Activated naive CD4-positive, alpha-beta T cell treated with anti-CD3 and anti-CD28 coated beads for 36 hours (primary cell): ENCODE data around the gene KCTD1. TPM values are rescaled to one million over a fixed set of nuclear protein-coding genes. Genes with fewer than 3 reads are reported as not detected.

Experiments
- CTCF ChIA-PET: fragments of 350-600 bp; sonication (Branson Sonifier 250); formaldehyde crosslinking; loops from one replicate; lab custom pipeline; 2021; ENCODE audit warnings: antibody characterized with exemption; lab: Charles Lee
- DNase-seq: peaks from one replicate; pipeline ENCODE4 v3.0.0-alpha.2; 2020
- H3K27ac Mint-ChIP-seq: one replicate; pipeline ENCODE4 v1.8.0; 2021; ENCODE audit warnings: mild to moderate bottlenecking, mixed read lengths
- H3K27me3 Mint-ChIP-seq: one replicate; pipeline ENCODE4 v1.8.0; 2021; ENCODE audit warnings: low read depth, mixed read lengths
- H3K36me3 Mint-ChIP-seq: one replicate; pipeline ENCODE4 v1.8.0; 2021; ENCODE audit warnings: low read depth, mixed read lengths
- H3K4me1 Mint-ChIP-seq: one replicate; pipeline ENCODE4 v1.8.0; 2021; ENCODE audit warnings: low read depth, mixed read lengths
- H3K4me3 Mint-ChIP-seq: one replicate; pipeline ENCODE4 v1.8.0; 2021; ENCODE audit warnings: mild to moderate bottlenecking, moderate library complexity, mixed read lengths
- H3K9me3 Mint-ChIP-seq: one replicate; pipeline ENCODE4 v1.8.0; 2021; ENCODE audit warnings: mixed read lengths
- intact Hi-C: fragments of 100-400 bp; cut with micrococcal nuclease; formaldehyde crosslinking; loops from one replicate; pipeline ENCODE4 v1.15.1; 2023
- total RNA-seq, 2 experiments: library from RNA; stranded (reverse); gene quantifications; one replicate each; pipeline ENCODE4 v1.2.3, GENCODE V29; 2021

Gene KCTD1
- total RNA-seq, 2 experiments from 2014 or later = 1.7 to 1.9 TPM

DNA sequence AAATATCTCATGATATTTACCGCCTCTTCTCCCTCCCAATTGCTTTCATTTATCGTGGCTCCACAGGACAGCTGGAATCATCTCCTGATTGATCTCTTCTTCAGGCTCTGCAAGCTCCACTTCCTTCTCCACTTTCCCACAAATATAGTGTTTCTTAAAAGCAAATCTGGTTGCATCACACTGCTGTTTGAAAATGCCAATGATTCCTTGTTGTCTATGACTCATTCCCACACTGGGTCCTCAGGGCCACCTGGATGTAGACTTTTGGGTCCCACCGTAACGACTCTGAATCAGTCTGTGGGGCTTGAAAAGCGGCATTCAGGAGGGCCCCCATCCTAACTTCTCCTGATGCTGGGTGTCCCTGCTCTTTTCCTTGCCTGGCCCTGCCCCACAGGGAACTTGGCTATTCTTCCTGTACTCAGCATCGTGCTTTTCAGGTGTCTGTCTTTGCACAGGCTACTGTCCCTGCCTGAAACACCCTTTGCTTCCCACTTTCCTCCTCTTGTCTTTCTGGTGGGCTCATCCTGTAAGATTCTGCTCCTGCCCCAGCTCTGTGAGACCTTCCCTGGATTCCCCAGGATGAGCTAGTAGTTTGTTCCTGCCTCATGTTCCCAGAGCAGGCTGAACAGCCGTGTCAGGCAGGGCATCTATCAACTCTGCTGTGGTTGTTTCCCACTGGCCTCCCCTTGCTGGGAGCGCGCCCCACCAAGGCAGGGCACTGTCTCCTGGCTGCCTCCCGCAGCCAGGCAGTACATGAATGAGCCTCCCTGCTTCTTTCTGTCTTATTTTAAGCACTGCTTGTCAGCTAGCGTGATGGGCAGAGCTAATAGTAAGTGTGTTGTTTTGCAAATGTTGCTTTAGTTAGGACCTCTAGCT, 111.9 kb downstream of the KCTD1 start:
- CTCF ChIA-PET = no interaction called here
- Mint-ChIP-seq H3K4me3 (no peak overlapping the region), H3K36me3 (no peaks in the 10 kb centered on the region), H3K27me3 (peaks cover 5% of the 10 kb centered on the region), H3K4me1 (no peaks in the 10 kb centered on the region), H3K9me3 (no peaks in the 10 kb centered on the region), H3K27ac (no peak overlapping the region)
- intact Hi-C loops = no loop called here
- no peak for DNase-seq

DNA sequence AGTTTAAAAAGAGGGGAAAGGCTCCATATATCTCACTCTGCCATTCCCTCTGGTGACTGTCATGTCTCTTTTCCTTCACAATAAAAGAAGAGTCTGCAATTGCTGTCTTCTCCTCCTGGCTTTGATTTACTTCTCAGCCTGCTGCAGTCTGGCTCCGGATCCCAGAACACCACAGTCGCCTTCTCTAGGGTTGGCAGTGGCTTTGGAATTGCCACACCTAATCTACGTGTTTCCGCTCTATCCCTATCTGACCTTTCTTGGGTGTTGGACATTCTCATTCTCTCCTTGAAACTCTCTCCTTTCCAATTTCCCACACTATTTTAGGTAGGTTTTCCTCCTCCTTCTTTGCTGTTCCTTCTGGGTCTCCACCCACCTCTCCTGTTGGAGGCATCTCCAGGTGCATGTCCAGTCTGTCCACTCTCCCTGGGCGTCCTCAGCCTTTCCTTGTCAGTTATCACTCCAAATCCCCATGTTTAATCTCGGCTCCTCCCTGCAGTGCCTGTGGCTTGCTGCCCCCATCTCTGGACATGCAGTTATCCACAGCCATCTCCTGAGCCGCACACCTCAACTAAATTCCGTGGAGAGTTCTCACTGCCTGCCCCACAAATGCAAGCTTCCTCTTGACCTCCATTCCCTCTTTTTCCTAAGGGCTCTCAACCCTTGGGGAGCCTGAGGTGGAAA, 112.8 kb downstream of the KCTD1 start:
- Mint-ChIP-seq H3K9me3 (no peaks in the 10 kb centered on the region), H3K27me3 (peaks cover 5% of the 10 kb centered on the region), H3K36me3 (no peaks in the 10 kb centered on the region), H3K27ac (no peak overlapping the region), H3K4me3 (no peak overlapping the region), H3K4me1 (no peaks in the 10 kb centered on the region)
- DNase-seq = no peak
- CTCF ChIA-PET = no interaction called here
- intact Hi-C loops = no loop called here

DNA sequence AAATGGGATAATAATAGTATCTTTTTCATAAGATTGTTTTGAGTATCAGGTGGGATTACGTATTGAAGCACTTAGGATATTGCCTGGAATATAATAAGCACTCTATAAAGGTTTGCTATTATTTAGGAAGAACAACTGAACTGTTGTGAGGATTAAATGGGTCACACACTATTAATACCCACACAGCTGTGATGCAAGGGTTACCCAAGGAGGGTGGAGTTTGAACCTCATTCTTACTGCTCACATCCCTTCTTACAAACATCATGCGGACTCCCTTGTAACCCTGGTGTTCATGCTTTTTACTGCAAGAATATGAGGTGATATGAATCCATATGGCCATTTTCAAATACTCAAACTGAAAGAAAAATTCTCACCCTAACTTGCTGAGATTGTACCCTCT, 113.5 kb downstream of the KCTD1 start:
- CTCF ChIA-PET = no interaction called here

DNA sequence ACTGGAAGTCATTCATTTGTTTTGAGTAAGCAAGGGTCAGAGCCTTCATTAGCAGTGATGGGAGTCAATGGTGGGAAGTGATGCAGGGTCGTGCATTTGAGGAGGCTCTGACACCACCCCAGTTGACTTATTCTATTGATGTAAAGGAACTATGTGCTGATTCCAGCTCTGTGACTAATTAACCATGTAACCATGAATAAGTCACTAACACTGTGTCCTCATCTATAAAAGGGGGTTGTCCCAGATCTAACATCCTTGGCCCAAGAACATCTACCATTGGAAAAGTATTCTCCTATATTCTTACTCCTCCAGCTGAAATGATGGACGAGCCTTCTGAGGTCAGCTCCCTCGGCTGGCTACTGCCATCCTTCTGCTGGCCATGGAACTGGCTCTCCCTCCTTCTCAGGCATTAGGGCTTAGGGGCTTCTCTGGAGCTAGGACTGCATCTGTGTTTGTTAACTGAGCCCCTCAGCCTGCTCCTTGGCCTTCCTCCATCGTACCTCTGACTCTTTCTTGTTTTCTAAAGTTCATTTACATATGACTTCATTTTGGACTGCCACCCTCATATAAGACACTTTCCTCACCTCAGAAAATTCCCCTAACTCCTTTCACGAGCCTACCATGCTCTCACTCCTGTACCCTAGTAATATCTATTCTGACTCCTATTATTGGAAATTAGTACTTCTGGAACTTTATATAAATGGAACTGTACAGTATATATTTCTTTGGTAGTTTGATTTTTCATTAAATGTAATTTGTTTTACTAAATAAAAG, 115.5 kb downstream of the KCTD1 start:
- Mint-ChIP-seq H3K4me1 (no peaks in the 10 kb centered on the region), H3K27me3 (peaks cover 5% of the 10 kb centered on the region), H3K27ac (no peak overlapping the region), H3K4me3 (no peak overlapping the region), H3K36me3 (no peaks in the 10 kb centered on the region), H3K9me3 (no peaks in the 10 kb centered on the region)
- intact Hi-C loops = no loop called here
- CTCF ChIA-PET = interaction anchor here (0.6 kb wide), 1 partner anchor 439 kb away, joined by 3 read pairs; no protein-coding TSS in a partner anchor
- DNase-seq = no peak

More for the DNA sequence above, 113.5 kb downstream of the KCTD1 start:
- Mint-ChIP-seq H3K36me3 (no peaks in the 10 kb centered on the region), H3K27ac (no peak overlapping the region), H3K27me3 (peaks cover 5% of the 10 kb centered on the region), H3K4me1 (no peaks in the 10 kb centered on the region), H3K9me3 (no peaks in the 10 kb centered on the region), H3K4me3 (no peak overlapping the region)
- DNase-seq = no peak
- intact Hi-C loops = no loop called here

DNA sequence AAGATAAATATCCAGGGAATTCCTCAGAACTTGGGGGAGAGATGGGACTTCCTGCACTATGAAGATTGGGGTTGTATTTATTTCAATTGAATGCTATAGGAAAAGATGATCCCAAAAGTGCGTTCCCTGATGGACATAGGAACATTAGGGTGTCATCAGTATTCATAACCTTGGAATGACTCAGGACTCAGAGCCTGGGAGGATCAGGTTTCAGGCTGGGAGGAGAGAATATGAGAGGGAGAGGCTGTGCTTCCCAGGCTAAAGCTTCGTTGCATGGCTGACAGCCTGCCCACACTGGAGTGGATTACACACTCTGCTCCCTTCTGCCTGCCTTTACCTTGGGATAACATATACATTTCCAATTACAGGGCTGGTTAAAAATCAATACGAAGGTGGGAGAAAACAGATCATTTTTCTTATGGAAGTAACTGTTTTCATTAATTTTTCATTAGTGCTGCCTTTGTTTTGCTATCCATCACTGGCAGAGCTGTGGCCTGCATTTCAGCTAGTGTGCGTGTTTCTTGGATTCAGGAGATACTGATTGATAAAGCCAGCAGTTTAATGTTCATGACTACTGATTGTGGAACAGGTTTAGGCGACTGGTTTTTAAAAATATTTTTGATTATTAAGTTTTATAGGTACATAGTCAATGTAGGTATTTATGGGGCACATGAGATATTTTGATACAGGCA, 118.7 kb downstream of the KCTD1 start:
- H3K4me3 Mint-ChIP-seq = no peak overlapping the region
- DNase-seq = no peak
- H3K4me1 Mint-ChIP-seq = no peaks in the 10 kb centered on the region
- intact Hi-C loops = no loop called here
- H3K36me3 Mint-ChIP-seq = no peaks in the 10 kb centered on the region
- no peaks in the 10 kb centered on the region for H3K9me3 Mint-ChIP-seq
- H3K27me3 Mint-ChIP-seq = peaks cover 3% of the 10 kb centered on the region
- CTCF ChIA-PET = interaction anchor here (0.5 kb wide), 1 partner anchor 55 kb away, joined by 3 read pairs; no protein-coding TSS in a partner anchor
- H3K27ac Mint-ChIP-seq = no peak overlapping the region

DNA sequence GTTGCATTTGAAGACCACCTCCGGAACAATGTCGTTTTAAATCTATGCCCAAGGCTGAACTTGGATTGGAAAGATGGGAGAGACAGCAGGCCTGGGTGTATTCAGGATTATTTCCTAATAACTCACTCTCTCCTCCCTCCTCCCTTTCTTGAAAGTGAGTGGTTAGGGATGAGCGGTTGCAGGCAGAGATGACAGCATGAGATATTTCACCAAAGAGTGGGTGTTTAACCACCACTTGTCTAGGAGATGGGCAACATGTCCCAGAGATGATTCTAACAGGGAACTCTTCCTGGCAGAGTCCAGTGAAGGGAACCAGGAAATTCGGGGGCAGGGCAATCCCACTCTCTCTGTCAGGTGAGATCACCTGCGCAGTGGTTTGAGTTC, 123.2 kb downstream of the KCTD1 start:
- DNase-seq = no peak
- CTCF ChIA-PET = no interaction called here
- no peaks in the 10 kb centered on the region for H3K9me3 Mint-ChIP-seq
- intact Hi-C loops = no loop called here
- H3K4me3 Mint-ChIP-seq = no peak overlapping the region
- no peaks in the 10 kb centered on the region for H3K27me3 Mint-ChIP-seq
- no peaks in the 10 kb centered on the region for H3K4me1 Mint-ChIP-seq
- no peak overlapping the region for H3K27ac Mint-ChIP-seq
- H3K36me3 Mint-ChIP-seq = no peaks in the 10 kb centered on the region

DNA sequence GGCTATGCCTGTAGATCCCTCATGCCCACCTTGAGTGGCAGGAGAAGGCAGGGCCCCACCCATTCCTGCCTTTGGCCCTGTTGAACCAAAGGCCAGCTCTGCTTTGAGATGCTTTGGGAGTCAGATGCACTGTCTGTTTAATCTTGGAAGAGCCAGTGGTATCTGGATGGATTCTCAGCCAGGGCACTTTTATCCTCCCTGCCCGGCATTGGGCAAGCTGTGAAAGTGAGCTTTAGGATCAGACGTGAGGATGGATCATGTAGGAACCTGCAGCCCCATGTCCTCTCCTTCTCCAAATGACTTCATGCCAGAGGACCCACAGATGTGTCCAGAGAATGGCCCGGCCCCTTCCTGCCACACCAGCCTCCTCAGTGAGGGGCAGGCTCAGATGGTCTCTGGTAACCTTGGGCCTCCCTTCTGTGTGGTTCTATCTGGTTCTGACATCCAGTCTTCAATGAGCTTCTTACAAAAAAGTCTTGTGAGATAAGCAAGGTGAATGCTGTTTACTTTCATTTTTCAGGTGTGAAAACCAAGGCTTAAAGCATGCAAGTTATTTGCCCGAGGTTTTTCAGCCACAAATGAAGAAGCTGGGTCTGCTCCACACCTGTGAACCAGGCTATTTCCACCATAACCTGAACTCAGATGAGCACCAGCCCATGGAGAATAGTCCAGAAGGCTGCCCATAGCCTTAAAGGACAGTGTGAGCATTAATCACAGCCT, 123.8 kb downstream of the KCTD1 start:
- Mint-ChIP-seq H3K36me3 (no peaks in the 10 kb centered on the region), H3K27me3 (no peaks in the 10 kb centered on the region), H3K4me3 (no peak overlapping the region), H3K27ac (no peak overlapping the region), H3K9me3 (no peaks in the 10 kb centered on the region), H3K4me1 (no peaks in the 10 kb centered on the region)
- intact Hi-C loops = no loop called here
- CTCF ChIA-PET = interaction anchor here (1.6 kb wide), 1 partner anchor 41 kb away, joined by 6 read pairs; no protein-coding TSS in a partner anchor
- no peak for DNase-seq

DNA sequence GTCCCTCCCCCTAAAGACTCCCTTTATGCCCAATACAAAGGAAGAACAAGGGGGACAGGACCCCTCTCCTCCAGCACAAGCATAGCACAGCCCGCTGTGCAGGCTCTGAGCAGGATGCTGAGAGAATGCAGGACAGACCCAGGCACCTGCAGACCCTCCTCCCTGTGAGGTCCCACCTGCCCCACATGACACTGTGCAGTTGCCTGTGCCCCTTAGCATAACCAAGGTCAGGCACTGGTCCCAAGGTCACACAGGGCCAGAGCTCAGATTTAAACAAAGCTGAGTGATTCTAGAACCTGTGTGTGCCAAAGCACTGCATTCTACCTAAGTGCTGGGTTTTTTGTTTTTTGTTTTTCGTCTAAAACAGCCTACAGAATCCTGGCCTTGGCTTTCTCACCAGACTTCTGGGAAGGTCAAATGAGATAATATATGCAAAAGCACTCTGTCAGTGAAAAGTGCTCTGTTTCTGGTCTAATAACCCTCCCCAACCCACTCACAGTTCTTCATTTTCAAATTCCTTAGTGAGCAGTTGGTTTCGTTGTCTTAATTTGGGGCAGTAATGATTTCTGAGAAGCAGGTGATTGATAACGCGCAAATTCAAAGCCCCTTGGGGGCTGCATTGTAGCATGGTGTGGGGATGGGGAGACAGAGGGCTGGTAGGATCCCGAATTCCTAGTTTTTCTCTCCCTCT, 125.7 kb downstream of the KCTD1 start:
- intact Hi-C loops = no loop called here
- CTCF ChIA-PET = interaction anchor here (0.5 kb wide), 1 partner anchor 197 kb away, joined by 4 read pairs; no protein-coding TSS in a partner anchor
- no peaks in the 10 kb centered on the region for H3K4me1 Mint-ChIP-seq
- H3K9me3 Mint-ChIP-seq = no peaks in the 10 kb centered on the region
- H3K4me3 Mint-ChIP-seq = no peak overlapping the region
- no peaks in the 10 kb centered on the region for H3K27me3 Mint-ChIP-seq
- H3K27ac Mint-ChIP-seq = no peak overlapping the region
- no peak for DNase-seq
- H3K36me3 Mint-ChIP-seq = no peaks in the 10 kb centered on the region

DNA sequence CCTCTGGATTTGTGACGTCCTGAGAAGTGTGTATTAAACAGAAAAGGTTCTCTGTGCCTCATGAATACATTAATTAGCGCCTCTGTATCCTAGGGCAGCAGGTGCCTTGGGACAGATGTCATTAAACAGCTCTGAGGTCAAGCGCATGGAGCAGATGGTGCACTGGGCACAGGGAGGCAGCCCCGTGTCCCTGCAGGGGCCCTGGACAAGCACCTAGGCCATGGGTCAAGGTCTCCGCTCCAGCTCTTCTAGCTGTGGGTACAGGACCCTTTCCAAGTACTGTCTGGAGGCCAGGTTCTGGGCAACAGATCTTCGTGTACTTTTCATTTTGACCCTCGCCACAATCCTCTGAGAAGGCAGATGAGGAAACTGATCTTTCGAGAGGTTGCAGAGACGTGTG, 126.4 kb downstream of the KCTD1 start:
- Mint-ChIP-seq H3K27ac (no peak overlapping the region), H3K9me3 (no peaks in the 10 kb centered on the region), H3K4me3 (no peak overlapping the region), H3K27me3 (no peaks in the 10 kb centered on the region), H3K36me3 (no peaks in the 10 kb centered on the region), H3K4me1 (no peaks in the 10 kb centered on the region)
- no peak for DNase-seq
- intact Hi-C loops = no loop called here
- CTCF ChIA-PET = no interaction called here

DNA sequence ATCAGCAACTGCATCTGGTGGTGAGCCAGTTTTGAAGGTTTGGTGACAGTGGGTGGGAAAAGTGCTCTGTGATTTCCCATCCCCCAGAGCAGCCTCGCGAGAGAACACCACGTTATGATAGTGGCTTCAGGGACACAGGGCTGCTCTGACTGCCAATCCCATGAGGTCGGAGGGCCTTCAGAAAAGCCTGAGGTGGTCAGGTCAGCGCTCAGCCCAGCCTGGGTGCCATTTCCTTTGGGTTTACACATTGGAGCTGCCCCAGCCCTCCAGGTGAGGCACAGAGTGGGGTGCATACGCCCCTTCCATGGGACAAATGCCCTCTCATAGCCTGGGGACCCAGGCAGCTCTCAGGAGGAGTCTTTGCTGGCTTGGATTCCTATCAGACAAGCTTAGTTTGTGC, 126.8 kb downstream of the KCTD1 start:
- Mint-ChIP-seq H3K27me3 (no peaks in the 10 kb centered on the region), H3K9me3 (no peaks in the 10 kb centered on the region), H3K4me3 (no peak overlapping the region), H3K36me3 (no peaks in the 10 kb centered on the region), H3K4me1 (no peaks in the 10 kb centered on the region), H3K27ac (no peak overlapping the region)
- DNase-seq = no peak
- CTCF ChIA-PET = no interaction called here
- intact Hi-C loops = no loop called here

DNA sequence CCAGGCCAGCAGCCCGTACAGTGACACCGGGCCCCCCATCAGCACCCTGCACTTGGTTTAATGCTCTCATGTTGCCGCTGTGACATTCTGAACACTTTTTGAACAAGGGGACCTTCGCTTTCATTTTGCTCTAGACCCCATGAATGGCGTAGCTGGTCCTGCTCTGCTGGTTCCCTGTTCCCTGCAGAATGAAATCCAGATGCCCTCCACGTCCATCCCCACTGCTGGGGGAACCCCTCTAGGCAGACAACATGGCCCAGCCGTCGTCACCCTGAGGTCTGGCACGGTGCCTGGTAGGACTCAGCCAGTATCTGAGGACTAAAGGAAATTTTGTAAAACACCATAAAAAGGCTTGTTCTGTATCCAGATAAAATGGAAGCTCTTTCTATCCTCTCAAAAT, 128.6 kb downstream of the KCTD1 start:
- Mint-ChIP-seq H3K4me3 (no peak overlapping the region), H3K36me3 (no peaks in the 10 kb centered on the region), H3K9me3 (no peaks in the 10 kb centered on the region), H3K4me1 (no peaks in the 10 kb centered on the region), H3K27me3 (no peaks in the 10 kb centered on the region), H3K27ac (no peak overlapping the region)
- no peak for DNase-seq
- CTCF ChIA-PET = no interaction called here
- intact Hi-C loops = no loop called here
